GM12891 (cell line): ENCODE data around the gene MTCL1.

Experiments
- POLR2A ChIP-seq: IDR thresholded peaks from 2 replicates; pipeline ENCODE4 v1.6.1; 2011; ENCODE audit warnings: low read depth, low read length, control low read depth
- POLR2AphosphoS5 ChIP-seq: IDR thresholded peaks from 2 replicates; pipeline ENCODE4 v1.6.1; 2011; ENCODE audit warnings: low read depth, low read length, control low read depth
- SPI1 ChIP-seq: IDR thresholded peaks from 2 replicates; pipeline ENCODE4 v1.6.1; 2011; ENCODE audit warnings: low read depth, low read length, control low read depth

DNA sequence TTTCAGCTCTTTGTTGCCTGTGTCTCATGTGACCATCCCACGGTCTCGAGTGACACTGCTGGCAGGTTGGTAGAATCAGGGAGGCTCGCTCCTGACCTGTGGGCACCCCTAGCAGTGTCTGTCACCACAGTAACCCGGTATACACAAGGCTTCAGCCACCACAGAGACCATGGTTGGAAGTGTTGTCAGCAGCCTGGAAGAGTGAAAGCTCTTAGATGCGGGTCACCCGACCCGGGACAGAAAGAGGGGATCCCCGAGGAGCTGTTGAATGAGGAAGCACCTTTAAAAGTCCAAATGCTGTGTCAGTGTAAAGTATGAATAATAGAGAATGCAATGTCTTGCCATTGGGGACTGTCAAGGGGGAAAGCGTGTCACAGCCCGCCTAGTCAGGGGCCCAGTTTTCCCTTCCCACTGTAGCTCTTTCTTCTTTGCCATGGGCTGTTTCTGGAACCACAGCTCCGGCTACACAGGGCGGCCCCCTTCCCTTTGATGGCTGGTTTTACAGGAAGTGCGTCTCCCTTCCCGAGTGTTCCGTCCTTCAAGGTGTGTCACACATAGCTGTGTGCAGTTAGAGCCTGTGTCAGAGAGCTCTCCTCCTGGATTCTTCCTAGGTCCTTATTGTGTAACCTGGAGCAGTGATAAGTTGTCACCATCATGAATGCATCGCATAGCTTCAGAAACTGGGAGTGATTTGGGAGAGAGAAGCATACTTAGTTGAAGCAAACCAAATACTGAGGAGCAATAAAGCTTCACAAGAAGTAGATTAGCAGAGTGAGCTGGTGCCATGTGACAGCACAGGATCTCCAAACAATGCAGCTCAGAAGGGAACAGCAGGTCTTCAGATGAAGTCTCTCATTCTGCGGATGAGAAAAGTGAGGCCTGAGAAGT is 81.4 kb downstream of the MTCL1 start:
- TF ChIP-seq POLR2A (no peak), POLR2AphosphoS5 (no peak), SPI1 (no peak)
